Activated naive CD4-positive, alpha-beta T cell (primary cell): ENCODE results near the gene SUPT3H.
"Not testable (repeated sequence)": the region's sequence is repeated elsewhere in the genome, so short reads cannot be mapped to it uniquely, and the experiment has no call there.

Source experiments
- DNase-seq, 4 experiments: peaks; one replicate each; lab custom pipeline; 2025; lab: John Stamatoyannopoulos, UW

SUPT3H gene

GRCh38 chr6:45115696-45116095 is 262.0 kb downstream of the SUPT3H start:
- no peak for DNase-seq

- DNase-seq, result no peak
These were observed 265.0 kb downstream of the SUPT3H start for GRCh38 chr6:45112711-45113110.

GRCh38 chr6:45109551-45109950 is 268.2 kb downstream of the SUPT3H start:
- DNase-seq, result no peak

GRCh38 chr6:45105170-45105820 is 272.4 kb downstream of the SUPT3H start:
- DNase-seq, result no peak

- no peak for DNase-seq
These were observed 273.3 kb downstream of the SUPT3H start for GRCh38 chr6:45104429-45104828.

- no peak for DNase-seq
These were observed 279.5 kb downstream of the SUPT3H start for GRCh38 chr6:45098256-45098655.

GRCh38 chr6:45094831-45095230 is 282.9 kb downstream of the SUPT3H start:
- DNase-seq, result no peak

GRCh38 chr6:45092135-45092534 is 285.6 kb downstream of the SUPT3H start:
- no peak for DNase-seq

- no peak for DNase-seq
These were observed 291.2 kb downstream of the SUPT3H start for GRCh38 chr6:45086360-45087084.

- DNase-seq, result no peak
These were observed 293.5 kb downstream of the SUPT3H start for GRCh38 chr6:45084257-45084656.

- no peak for DNase-seq
These were observed 295.6 kb downstream of the SUPT3H start for GRCh38 chr6:45082091-45082490.

- DNase-seq, result no peak
These were observed 296.1 kb downstream of the SUPT3H start for GRCh38 chr6:45081634-45082033.

- DNase-seq, result no peak
These were observed 299.3 kb downstream of the SUPT3H start for GRCh38 chr6:45078432-45078831.

- DNase-seq, result no peak
These were observed 301.4 kb downstream of the SUPT3H start for GRCh38 chr6:45076217-45076930.

GRCh38 chr6:45075246-45075645 is 302.5 kb downstream of the SUPT3H start:
- DNase-seq, result no peak

GRCh38 chr6:45074439-45074838 is 303.3 kb downstream of the SUPT3H start:
- DNase-seq, result no peak

GRCh38 chr6:45073771-45074170 is 304.0 kb downstream of the SUPT3H start:
- DNase-seq, result no peak

GRCh38 chr6:45072673-45073072 is 305.1 kb downstream of the SUPT3H start:
- no peak for DNase-seq

- DNase-seq, result no peak
These were observed 305.7 kb downstream of the SUPT3H start for GRCh38 chr6:45072016-45072415.

- DNase-seq, result no peak
These were observed 308.6 kb downstream of the SUPT3H start for GRCh38 chr6:45069091-45069490.

- DNase-seq, result not testable (repeated sequence)
These were observed 310.3 kb downstream of the SUPT3H start for GRCh38 chr6:45067446-45067845.

- DNase-seq, result not testable (repeated sequence)
These were observed 315.1 kb downstream of the SUPT3H start for GRCh38 chr6:45062659-45063058.

- no peak for DNase-seq
These were observed 320.0 kb downstream of the SUPT3H start for GRCh38 chr6:45057711-45058110.
